Gastroesophageal sphincter (tissue), 4 donors: ENCODE data around the gene TNS3. TPM values are rescaled to one million over a fixed set of nuclear protein-coding genes. Genes with fewer than 3 reads are reported as not detected.

Source experiments
- ATAC-seq: fragments of 150-250 bp; one replicate; pipeline ENCODE4 v1.9.1; 2016; ENCODE audit warnings: mild to moderate bottlenecking, moderate library complexity
- H3K27ac ChIP-seq, 4 donors: fragments of 200-600 bp; sonication (generic) in 3 of 4; 1 replicate in 3 of 4; 2 replicates in 1 of 4; pipeline ENCODE4 v1.5.1; 2016 to 2019
- H3K27me3 ChIP-seq: fragments of 200-600 bp; sonication (generic); one replicate; pipeline ENCODE4 v1.5.1; 2019
- H3K36me3 ChIP-seq, 2 donors: fragments of 200-600 bp; sonication (generic); one replicate each; pipeline ENCODE4 v1.5.1; 2019; ENCODE audit warnings: control low read depth in 1 of 2
- H3K4me1 ChIP-seq, 3 donors: fragments of 200-600 bp; sonication (generic); 1 replicate in 2 of 3; 2 replicates in 1 of 3; pipeline ENCODE4 v1.5.1; 2016 to 2019; ENCODE audit warnings: control low read depth in 2 of 3
- H3K4me3 ChIP-seq, 2 donors: fragments of 200-600 bp; sonication (generic); one replicate each; pipeline ENCODE4 v1.5.1; 2019; ENCODE audit warnings: mild to moderate bottlenecking in 1 of 2, moderate library complexity in 1 of 2
- H3K9me3 ChIP-seq, 3 donors: fragments of 200-600 bp; sonication (generic); one replicate each; pipeline ENCODE4 v1.5.1; 2017 to 2019; ENCODE audit warnings: control low read depth in 2 of 3
- EP300 ChIP-seq: sonication (generic); formaldehyde crosslinking; IDR thresholded peaks from one replicate; pipeline ENCODE4 v1.6.1; 2017; ENCODE audit warnings: antibody characterized with exemption, mild to moderate bottlenecking
- POLR2A ChIP-seq, 2 donors: fragments of 450-650 bp; IDR thresholded peaks; one replicate each; pipeline ENCODE4 v1.6.1; 2017; ENCODE audit warnings: antibody characterized with exemption in 2 of 2, mild to moderate bottlenecking in 2 of 2, moderate library complexity in 1 of 2
- POLR2AphosphoS5 ChIP-seq: sonication (generic); formaldehyde crosslinking; IDR thresholded peaks from one replicate; pipeline ENCODE4 v1.6.1; 2017; ENCODE audit warnings: antibody characterized with exemption
- WGBS, 2 donors: methylation state at CpG; one replicate each; pipeline ENCODE4 v1.1.5; 2018; ENCODE audit warnings: low coverage in 1 of 2; 5-methylcytosine and 5-hydroxymethylcytosine counted together
- total RNA-seq, 4 donors: library from RNA; depleted of rRNA; stranded (reverse); fragments of >200 nt; gene quantifications; one replicate each; pipeline ENCODE4 v1.1.0, GENCODE V29; 2016
- TF ChIP-seq, protein P1 (sequence below), 4 experiments: fragments of 200-600 bp in 2 of 4; fragments of 450-650 bp in 2 of 4; sonication (generic) in 1 of 4; IDR thresholded peaks; one replicate each; pipeline ENCODE4 v1.5.1; 2017 to 2019; ENCODE audit warnings: antibody characterized with exemption in 4 of 4, mild to moderate bottlenecking in 2 of 4, moderate library complexity in 2 of 4

The TNS3 gene
- total RNA-seq, 4 donors from 2014 or later: 35.0 to 61.3 (median 45.1) TPM

DNA sequence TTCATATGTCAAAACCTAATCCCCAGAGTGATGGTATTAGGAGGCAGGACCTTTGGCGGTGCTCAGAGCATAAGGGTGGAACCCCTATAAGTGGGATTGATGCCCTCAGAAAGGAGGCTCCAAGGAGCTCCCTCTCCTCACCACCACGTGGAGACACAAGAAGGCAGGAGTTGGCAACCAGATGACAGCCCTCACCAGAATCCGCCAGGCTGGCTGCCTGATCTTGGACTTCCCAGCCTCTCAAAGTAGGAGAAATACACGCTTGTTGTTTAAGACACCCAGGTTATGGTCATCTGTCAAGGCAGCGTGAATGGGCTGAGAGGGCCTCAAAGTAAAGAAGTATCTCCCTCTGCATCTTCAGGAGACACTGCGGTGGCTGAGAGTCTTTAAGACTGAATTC lies 187.7 kb downstream of the TNS3 start:
- Histone ChIP-seq H3K4me3 (no peak overlapping the region), H3K9me3 (no peaks in the 10 kb centered on the region), H3K36me3 (peaks cover 0 to 74% of the 10 kb centered on the region in 2 donors), H3K4me1 (peaks cover 0 to 13% (median 0%) of the 10 kb centered on the region in 3 donors), H3K27ac (no peak overlapping the region), H3K27me3 (no peaks in the 10 kb centered on the region)
- 89 to 96% methylated on average over 4 to 6 of the region's 6 CpGs for whole genome bisulfite sequencing, 2 donors
- TF ChIP-seq, protein P1, sequence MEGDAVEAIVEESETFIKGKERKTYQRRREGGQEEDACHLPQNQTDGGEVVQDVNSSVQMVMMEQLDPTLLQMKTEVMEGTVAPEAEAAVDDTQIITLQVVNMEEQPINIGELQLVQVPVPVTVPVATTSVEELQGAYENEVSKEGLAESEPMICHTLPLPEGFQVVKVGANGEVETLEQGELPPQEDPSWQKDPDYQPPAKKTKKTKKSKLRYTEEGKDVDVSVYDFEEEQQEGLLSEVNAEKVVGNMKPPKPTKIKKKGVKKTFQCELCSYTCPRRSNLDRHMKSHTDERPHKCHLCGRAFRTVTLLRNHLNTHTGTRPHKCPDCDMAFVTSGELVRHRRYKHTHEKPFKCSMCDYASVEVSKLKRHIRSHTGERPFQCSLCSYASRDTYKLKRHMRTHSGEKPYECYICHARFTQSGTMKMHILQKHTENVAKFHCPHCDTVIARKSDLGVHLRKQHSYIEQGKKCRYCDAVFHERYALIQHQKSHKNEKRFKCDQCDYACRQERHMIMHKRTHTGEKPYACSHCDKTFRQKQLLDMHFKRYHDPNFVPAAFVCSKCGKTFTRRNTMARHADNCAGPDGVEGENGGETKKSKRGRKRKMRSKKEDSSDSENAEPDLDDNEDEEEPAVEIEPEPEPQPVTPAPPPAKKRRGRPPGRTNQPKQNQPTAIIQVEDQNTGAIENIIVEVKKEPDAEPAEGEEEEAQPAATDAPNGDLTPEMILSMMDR (IDR thresholded peaks at IDR 0.05): no peak
- TF ChIP-seq POLR2A (IDR thresholded peaks at IDR 0.05): no peak
- no peak for TF ChIP-seq POLR2AphosphoS5
- TF ChIP-seq EP300: no peak
- ATAC-seq: no peak

DNA sequence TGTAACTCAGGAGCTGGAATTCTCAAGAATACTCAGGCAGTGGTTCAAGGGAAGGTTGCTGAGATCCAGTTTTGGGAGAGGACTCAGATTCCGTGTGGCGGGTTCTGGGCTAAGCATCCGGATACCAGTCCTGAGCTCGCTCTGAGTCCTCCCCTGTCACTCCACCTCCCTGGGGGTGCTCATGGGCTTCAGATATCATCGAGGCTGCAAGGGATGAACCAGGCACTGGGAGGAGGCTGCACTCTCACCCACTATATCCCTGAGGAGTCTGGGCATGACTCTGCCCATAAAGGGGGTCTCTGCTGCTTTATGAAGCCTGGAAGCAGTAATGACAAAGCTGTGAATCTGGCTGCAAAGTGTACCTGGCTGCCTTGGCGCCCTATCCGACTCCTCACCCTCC lies 188.5 kb downstream of the TNS3 start:
- Histone ChIP-seq H3K27ac (no peak overlapping the region), H3K9me3 (no peaks in the 10 kb centered on the region), H3K27me3 (no peaks in the 10 kb centered on the region), H3K4me3 (no peak overlapping the region), H3K4me1 (peaks cover 0 to 13% (median 0%) of the 10 kb centered on the region in 3 donors), H3K36me3 (peaks cover 0 to 74% of the 10 kb centered on the region in 2 donors)
- no peak for ATAC-seq
- TF ChIP-seq EP300 (no peak), POLR2AphosphoS5 (no peak), POLR2A (IDR thresholded peaks at IDR 0.05) (no peak)
- TF ChIP-seq, protein P1 (IDR thresholded peaks at IDR 0.05): no peak
- WGBS, 2 donors: 94% methylated on average over 2 of the region's 7 CpGs; no CpG with 5 or more reads in 1 of the 2 donors

DNA sequence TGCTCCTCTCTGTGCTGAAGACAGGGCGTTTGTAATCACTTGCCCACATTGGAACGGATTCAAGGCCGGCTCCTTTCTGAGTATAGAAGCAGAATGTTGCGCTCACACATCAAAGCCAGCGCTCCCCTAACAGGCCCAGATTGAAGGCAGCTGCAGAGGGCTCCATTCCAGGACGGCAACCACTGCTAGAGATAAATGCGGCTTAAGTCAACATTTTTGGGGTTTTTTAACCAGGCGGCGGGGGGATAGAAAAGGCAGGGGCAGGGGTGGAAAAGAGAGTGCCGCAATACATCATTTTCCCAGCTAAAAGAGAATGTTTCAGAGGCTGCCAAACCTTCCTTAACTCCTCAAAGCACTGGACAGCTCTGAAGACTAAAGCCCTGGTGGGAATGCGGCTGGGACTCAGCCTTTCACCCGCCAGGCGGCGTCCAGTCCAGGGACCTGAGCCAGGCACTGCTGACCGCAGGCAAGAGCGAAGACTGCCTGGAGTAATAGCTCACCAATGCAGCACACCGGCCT lies 189.6 kb downstream of the TNS3 start:
- Histone ChIP-seq H3K36me3 (peaks cover 0 to 74% of the 10 kb centered on the region in 2 donors), H3K27me3 (no peaks in the 10 kb centered on the region), H3K27ac (peak overlapping the region in 1 of 4 donors; percentile 38), H3K9me3 (no peaks in the 10 kb centered on the region), H3K4me3 (no peak overlapping the region), H3K4me1 (peaks cover 0 to 13% (median 0%) of the 10 kb centered on the region in 3 donors)
- TF ChIP-seq, protein P1 (IDR thresholded peaks at IDR 0.05): peak in 3 of 4 experiments; percentile 50 to 66 (median 58)
- no peak for TF ChIP-seq POLR2A (IDR thresholded peaks at IDR 0.05)
- TF ChIP-seq EP300: no peak
- peak; percentile 60 for TF ChIP-seq POLR2AphosphoS5
- 23 to 30% methylated on average over 2 to 7 of the region's 17 CpGs for WGBS, 2 donors
- ATAC-seq: peak; percentile 76

DNA sequence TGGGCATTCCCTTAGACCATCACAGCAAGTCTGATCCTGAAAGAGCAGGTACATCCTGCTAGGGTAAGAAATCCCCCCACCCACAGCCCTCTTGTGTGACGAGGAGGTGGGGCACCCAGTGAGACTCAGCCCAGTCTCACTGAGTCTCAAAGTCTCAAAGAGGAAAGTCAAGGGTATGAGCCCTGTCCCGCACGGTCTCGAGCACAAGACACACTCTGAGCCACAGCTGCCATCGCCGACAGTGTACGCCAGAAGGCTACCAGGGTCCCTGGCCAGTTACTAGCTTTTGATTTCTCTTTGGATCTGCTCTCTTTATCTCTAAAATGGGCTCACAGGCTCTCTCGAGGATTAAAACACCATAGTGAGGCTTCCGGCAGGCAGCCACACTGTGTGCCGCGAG lies 190.2 kb downstream of the TNS3 start:
- peaks cover 0 to 70% of the 10 kb centered on the region in 2 donors for H3K36me3 ChIP-seq
- H3K4me1 ChIP-seq: peaks cover 0 to 13% (median 0%) of the 10 kb centered on the region in 3 donors
- no peak for TF ChIP-seq POLR2A (IDR thresholded peaks at IDR 0.05)
- TF ChIP-seq POLR2AphosphoS5: no peak
- no peak overlapping the region for H3K27ac ChIP-seq
- ATAC-seq: no peak
- H3K27me3 ChIP-seq: no peaks in the 10 kb centered on the region
- WGBS, 2 donors: 80% methylated on average over 2 of the region's 11 CpGs; no CpG with 5 or more reads in 1 of the 2 donors
- no peak overlapping the region for H3K4me3 ChIP-seq
- H3K9me3 ChIP-seq: no peaks in the 10 kb centered on the region

DNA sequence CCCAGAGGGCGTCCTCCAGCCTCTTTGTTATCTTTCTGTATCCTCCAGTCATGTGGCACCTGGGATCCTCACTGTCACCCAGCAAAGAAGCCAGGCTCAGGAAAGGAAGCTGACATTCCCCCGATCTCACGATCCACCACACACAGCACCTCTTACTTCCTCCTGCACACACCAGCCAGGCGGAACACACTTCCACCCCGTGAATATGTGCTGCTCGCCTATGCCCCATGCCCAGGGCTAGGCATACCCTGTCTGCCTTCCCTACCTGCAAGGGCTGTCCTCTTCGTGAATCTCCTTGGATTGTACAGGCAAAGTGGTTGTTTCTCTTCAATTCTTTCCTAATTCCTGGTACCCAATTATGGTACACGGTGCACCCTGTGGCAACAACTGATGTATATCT lies 191.0 kb downstream of the TNS3 start:
- H3K9me3 ChIP-seq: no peaks in the 10 kb centered on the region
- no peaks in the 10 kb centered on the region for H3K27me3 ChIP-seq
- H3K27ac ChIP-seq: no peak overlapping the region
- no peak overlapping the region for H3K4me3 ChIP-seq
- ATAC-seq: no peak
- H3K4me1 ChIP-seq: peaks cover 0 to 13% (median 0%) of the 10 kb centered on the region in 3 donors
- WGBS, 2 donors: 99 to 100% methylated on average over 1 to 7 of the region's 8 CpGs
- TF ChIP-seq EP300 (no peak), POLR2A (IDR thresholded peaks at IDR 0.05) (no peak), POLR2AphosphoS5 (no peak)
- TF ChIP-seq, protein P1 (IDR thresholded peaks at IDR 0.05): no peak
- peaks cover 0 to 62% of the 10 kb centered on the region in 2 donors for H3K36me3 ChIP-seq
